ENCODE data around the gene LYG1. TPM values are rescaled to one million over a fixed set of nuclear protein-coding genes. Genes with fewer than 3 reads are reported as not detected.
"Not testable (repeated sequence)": the region's sequence is repeated elsewhere in the genome, so short reads cannot be mapped to it uniquely, and the experiment has no call there.

Gene LYG1
- 1.1 and 1.8 TPM in 2 replicates for total RNA-seq
- long read RNA-seq: 0 reads

DNA sequence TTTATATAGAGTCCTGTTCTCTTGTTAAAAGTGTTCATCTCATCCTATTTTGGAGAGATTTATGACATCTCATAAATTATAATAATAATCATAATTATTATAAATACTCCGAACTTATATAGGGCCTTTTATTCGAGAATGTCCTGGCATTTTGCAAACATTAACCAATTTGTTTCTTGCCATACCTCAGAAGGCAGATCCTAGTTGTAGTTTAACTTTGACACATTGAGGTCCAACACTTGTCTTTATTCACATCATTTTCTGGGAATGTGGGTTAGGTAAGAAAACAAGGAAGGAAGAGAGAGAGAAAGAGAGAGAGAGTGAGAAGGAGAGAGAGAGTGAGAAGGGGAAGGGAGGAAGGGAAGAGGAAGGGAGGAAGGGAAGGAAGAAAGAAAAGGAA, at the start of gene LYG1:
Gene LYG1 (minus strand): TSS at position 101 of the 400 bp plus-strand sequence. CDS start 5,527 bp downstream, outside the sequence.
- H3K36me3 Mint-ChIP-seq (ENCODE audit: unreplicated experiment); H3K4me1 Mint-ChIP-seq (ENCODE audit: unreplicated experiment); H3K27me3 Mint-ChIP-seq (ENCODE audit: unreplicated experiment); H3K4me3 Mint-ChIP-seq (ENCODE audit: unreplicated experiment); H3K27ac Mint-ChIP-seq (ENCODE audit: unreplicated experiment); DNase-seq (ENCODE audit: extremely low spot score, unreplicated experiment); H3K9me3 Mint-ChIP-seq (ENCODE audit: unreplicated experiment): not testable (repeated sequence)

DNA sequence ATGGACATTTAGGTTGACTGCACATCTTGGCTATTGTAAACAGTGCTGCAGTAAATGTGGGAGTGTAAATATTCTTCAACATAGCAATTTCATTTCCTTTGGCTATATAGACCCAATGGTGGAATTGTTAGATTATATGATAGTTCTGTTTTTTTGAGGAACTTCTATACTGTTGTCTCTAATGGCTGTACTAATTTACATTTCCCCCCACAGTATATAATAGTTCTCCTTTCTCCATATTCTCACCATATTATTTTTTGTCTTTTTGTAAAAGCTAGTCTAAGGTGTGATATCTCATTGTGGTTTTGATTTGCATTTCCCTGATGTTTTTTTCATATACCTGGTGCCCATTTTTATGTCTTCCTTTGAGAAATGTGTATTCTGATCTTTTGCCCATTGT, 49.2 kb upstream of the LYG1 start:
- Mint-ChIP-seq H3K9me3 (ENCODE audit: unreplicated experiment) (no peaks in the 10 kb centered on the region), H3K4me1 (ENCODE audit: unreplicated experiment) (peaks cover 3% of the 10 kb centered on the region), H3K27me3 (ENCODE audit: unreplicated experiment) (no peaks in the 10 kb centered on the region), H3K27ac (ENCODE audit: unreplicated experiment) (no peak overlapping the region), H3K36me3 (ENCODE audit: unreplicated experiment) (no peaks in the 10 kb centered on the region), H3K4me3 (ENCODE audit: unreplicated experiment) (no peak overlapping the region)
- TF ChIP-seq, protein P1, sequence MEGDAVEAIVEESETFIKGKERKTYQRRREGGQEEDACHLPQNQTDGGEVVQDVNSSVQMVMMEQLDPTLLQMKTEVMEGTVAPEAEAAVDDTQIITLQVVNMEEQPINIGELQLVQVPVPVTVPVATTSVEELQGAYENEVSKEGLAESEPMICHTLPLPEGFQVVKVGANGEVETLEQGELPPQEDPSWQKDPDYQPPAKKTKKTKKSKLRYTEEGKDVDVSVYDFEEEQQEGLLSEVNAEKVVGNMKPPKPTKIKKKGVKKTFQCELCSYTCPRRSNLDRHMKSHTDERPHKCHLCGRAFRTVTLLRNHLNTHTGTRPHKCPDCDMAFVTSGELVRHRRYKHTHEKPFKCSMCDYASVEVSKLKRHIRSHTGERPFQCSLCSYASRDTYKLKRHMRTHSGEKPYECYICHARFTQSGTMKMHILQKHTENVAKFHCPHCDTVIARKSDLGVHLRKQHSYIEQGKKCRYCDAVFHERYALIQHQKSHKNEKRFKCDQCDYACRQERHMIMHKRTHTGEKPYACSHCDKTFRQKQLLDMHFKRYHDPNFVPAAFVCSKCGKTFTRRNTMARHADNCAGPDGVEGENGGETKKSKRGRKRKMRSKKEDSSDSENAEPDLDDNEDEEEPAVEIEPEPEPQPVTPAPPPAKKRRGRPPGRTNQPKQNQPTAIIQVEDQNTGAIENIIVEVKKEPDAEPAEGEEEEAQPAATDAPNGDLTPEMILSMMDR (IDR thresholded peaks at IDR 0.05): no peak
- no peak for DNase-seq (ENCODE audit: extremely low spot score, unreplicated experiment)

DNA sequence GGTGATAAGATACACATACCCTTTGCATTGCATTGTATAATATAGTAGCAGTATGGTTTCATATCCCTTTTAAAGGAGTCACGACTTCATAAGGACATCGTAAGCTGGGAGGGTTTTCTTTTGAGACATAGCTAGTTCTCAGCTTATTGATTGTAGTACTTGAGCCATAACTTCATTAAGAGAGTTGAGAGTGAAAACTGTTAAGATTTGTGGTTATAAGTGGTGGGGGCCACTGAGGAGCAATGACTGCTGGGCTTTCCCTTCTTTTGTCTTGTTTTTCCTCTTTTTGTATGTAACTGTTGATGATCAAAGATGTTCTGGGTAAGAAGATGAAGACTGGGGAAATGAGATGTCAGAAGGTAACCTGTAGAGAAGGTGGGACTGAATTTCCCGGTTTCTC, 47.2 kb upstream of the LYG1 start:
- H3K4me3 Mint-ChIP-seq (ENCODE audit: unreplicated experiment): no peak overlapping the region

DNA sequence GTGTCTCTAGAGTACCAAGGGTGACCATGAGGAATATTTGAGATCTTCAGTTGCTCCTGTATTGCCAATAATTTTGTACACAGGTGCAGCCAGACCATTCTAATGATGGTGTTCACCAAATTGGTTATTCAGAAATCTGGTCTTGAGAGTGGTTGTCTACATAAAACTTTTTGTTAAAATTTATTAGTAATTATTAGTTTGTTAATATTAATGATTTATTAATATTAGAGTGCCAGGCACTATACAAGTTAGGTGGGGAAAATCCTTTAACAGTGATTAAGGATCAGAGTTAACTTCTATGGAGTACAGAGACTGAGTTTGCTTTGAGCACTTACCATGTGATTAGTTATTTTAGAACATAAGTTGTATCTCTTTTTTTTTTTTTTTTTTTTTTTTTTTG, 45.2 kb upstream of the LYG1 start:
- H3K4me3 Mint-ChIP-seq (ENCODE audit: unreplicated experiment): no peak overlapping the region
- H3K27me3 Mint-ChIP-seq (ENCODE audit: unreplicated experiment): no peaks in the 10 kb centered on the region
- H3K27ac Mint-ChIP-seq (ENCODE audit: unreplicated experiment): no peak overlapping the region
- no peak for DNase-seq (ENCODE audit: extremely low spot score, unreplicated experiment)
- no peaks in the 10 kb centered on the region for H3K36me3 Mint-ChIP-seq (ENCODE audit: unreplicated experiment)
- TF ChIP-seq, protein P1 (IDR thresholded peaks at IDR 0.05): no peak
- H3K4me1 Mint-ChIP-seq (ENCODE audit: unreplicated experiment): peaks cover 2% of the 10 kb centered on the region
- H3K9me3 Mint-ChIP-seq (ENCODE audit: unreplicated experiment): no peaks in the 10 kb centered on the region

More for the DNA sequence above, 47.2 kb upstream of the LYG1 start:
- H3K4me1 Mint-ChIP-seq (ENCODE audit: unreplicated experiment): no peaks in the 10 kb centered on the region
- H3K9me3 Mint-ChIP-seq (ENCODE audit: unreplicated experiment): no peaks in the 10 kb centered on the region
- TF ChIP-seq, protein P1 (IDR thresholded peaks at IDR 0.05): no peak
- H3K36me3 Mint-ChIP-seq (ENCODE audit: unreplicated experiment): no peaks in the 10 kb centered on the region
- H3K27me3 Mint-ChIP-seq (ENCODE audit: unreplicated experiment): no peaks in the 10 kb centered on the region
- DNase-seq (ENCODE audit: extremely low spot score, unreplicated experiment): no peak
- H3K27ac Mint-ChIP-seq (ENCODE audit: unreplicated experiment): no peak overlapping the region

DNA sequence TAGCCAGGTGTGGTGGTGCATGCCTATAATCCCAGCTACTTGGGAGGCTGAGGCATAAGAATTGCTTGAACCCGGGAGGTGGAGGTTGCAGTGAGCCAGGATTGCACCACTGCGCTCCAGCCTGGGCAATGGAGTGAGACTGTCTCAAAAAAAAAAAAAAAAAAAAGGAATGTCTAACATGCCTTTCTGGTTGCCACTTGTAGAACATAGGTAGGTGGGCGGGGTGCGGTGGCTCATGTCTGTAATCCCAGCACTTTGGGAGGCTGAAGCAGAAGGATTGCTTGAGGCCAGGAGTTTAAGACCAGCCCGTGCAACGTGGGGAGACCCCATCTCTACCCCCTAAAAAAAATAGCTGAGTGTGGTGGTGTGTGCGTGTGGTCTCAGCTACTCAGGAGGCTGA, 44.4 kb upstream of the LYG1 start:
- not testable (repeated sequence) for H3K27me3 Mint-ChIP-seq (ENCODE audit: unreplicated experiment); H3K27ac Mint-ChIP-seq (ENCODE audit: unreplicated experiment)

DNA sequence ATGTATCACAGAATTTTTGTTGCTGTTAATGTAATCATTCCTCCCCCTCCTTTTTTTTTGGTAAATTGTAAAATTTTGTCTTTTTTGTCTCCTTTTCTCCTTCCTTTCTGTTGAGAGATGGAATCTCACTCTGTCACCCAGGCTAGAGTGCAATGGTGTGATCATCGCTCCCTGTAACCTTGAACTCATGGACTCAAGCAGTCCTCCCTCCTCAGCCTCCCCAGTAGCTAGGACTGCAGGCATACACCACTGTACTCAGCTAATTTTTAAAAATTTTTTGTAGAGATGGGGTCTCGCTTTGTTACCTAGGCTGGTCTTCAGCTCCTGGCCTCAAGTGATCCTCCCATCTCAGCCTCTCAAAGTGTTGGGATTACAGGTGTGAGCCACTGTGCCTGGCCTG, 41.5 kb upstream of the LYG1 start:
- H3K4me3 Mint-ChIP-seq (ENCODE audit: unreplicated experiment): no peak overlapping the region
- TF ChIP-seq, protein P1 (IDR thresholded peaks at IDR 0.05): no peak
- H3K9me3 Mint-ChIP-seq (ENCODE audit: unreplicated experiment): no peaks in the 10 kb centered on the region
- H3K27ac Mint-ChIP-seq (ENCODE audit: unreplicated experiment): no peak overlapping the region
- DNase-seq (ENCODE audit: extremely low spot score, unreplicated experiment): no peak
- no peaks in the 10 kb centered on the region for H3K36me3 Mint-ChIP-seq (ENCODE audit: unreplicated experiment)
- no peaks in the 10 kb centered on the region for H3K27me3 Mint-ChIP-seq (ENCODE audit: unreplicated experiment)
- peaks cover 14% of the 10 kb centered on the region for H3K4me1 Mint-ChIP-seq (ENCODE audit: unreplicated experiment)

More for the DNA sequence above, 44.4 kb upstream of the LYG1 start:
- H3K9me3 Mint-ChIP-seq (ENCODE audit: unreplicated experiment); H3K36me3 Mint-ChIP-seq (ENCODE audit: unreplicated experiment); H3K4me3 Mint-ChIP-seq (ENCODE audit: unreplicated experiment); H3K4me1 Mint-ChIP-seq (ENCODE audit: unreplicated experiment); DNase-seq (ENCODE audit: extremely low spot score, unreplicated experiment): not testable (repeated sequence)
